Sigmoid colon (tissue), 4 donors: Measurements from ENCODE around the gene RASAL2.

Experiments
- CTCF ChIP-seq, 4 experiments: fragments of 450-650 bp in 3 of 4; fragments of 200-600 bp in 1 of 4; IDR thresholded peaks; one replicate each; pipeline ENCODE4 v1.5.1; 2016 to 2019; ENCODE audit warnings: antibody characterized with exemption in 4 of 4, mild to moderate bottlenecking in 3 of 4, moderate library complexity in 2 of 4
- EP300 ChIP-seq, 4 donors: sonication (generic); formaldehyde crosslinking; IDR thresholded peaks; one replicate each; pipeline ENCODE4 v1.6.1; 2017; ENCODE audit warnings: antibody characterized with exemption in 4 of 4
- POLR2A ChIP-seq, 2 donors: fragments of 450-650 bp; IDR thresholded peaks; one replicate each; pipeline ENCODE4 v1.6.1; 2016; ENCODE audit warnings: antibody characterized with exemption in 2 of 2, mild to moderate bottlenecking in 2 of 2, moderate library complexity in 2 of 2
- POLR2AphosphoS5 ChIP-seq, 4 donors: sonication (generic); formaldehyde crosslinking; IDR thresholded peaks; one replicate each; pipeline ENCODE4 v1.6.1; 2017; ENCODE audit warnings: antibody characterized with exemption in 4 of 4

GRCh38 chr1:178166429-178167024 lies 72.6 kb downstream of the RASAL2 start:
- TF ChIP-seq POLR2AphosphoS5 (IDR thresholded peaks at IDR 0.05) (no peak), CTCF (IDR thresholded peaks at IDR 0.05) (no peak), POLR2A (IDR thresholded peaks at IDR 0.05) (no peak), EP300 (IDR thresholded peaks at IDR 0.05) (no peak)
